ENCODE data around the gene DPEP2. TPM values are rescaled to one million over a fixed set of nuclear protein-coding genes. Genes with fewer than 3 reads are reported as not detected.
A peak's percentile ranks its signal among the peaks of the same experiment; 100 is the strongest.

The DPEP2 gene
- total and polyA plus RNA-seq, 2 of the 13 experiments (the other 11 are each of a cell fraction or from before 2014, with no cell fraction given), result 0.18 TPM; not detected in 1

- TF ChIP-seq HNRNPH1 (optimal IDR thresholded peaks at IDR 0.05; ENCODE audit: low read depth, low read length), result no peak
- TF ChIP-seq MED8 (CRISPR knock-in tag; IDR thresholded peaks at IDR 0.05; ENCODE audit: insufficient replicate concordance), result no peak
- TF ChIP-seq NR2F2 (IDR thresholded peaks at IDR 0.05; ENCODE audit: borderline replicate concordance, low read depth), result peak; percentile 70; the same call in 1 of the 2 replicates
- TF ChIP-seq ZNF431 (CRISPR knock-in tag; IDR thresholded peaks at IDR 0.05; ENCODE audit: borderline replicate concordance, low read depth), result peak; percentile 85
- peak; percentile 69; the same call in 1 of the 2 replicates for TF ChIP-seq ZNF607 (CRISPR knock-in tag; IDR thresholded peaks at IDR 0.05; ENCODE audit: borderline replicate concordance)
- TF ChIP-seq RFX5 (IDR thresholded peaks at IDR 0.05; ENCODE audit: low read depth, low read length), result peak; percentile 80
- TF ChIP-seq ZNF451 (CRISPR knock-in tag; IDR thresholded peaks at IDR 0.05), result peak; percentile 98
- no peak; the same call in 1 of the 2 replicates for TF ChIP-seq ZFP62 (CRISPR knock-in tag; IDR thresholded peaks at IDR 0.05)
- TF ChIP-seq ZNF720 (CRISPR knock-in tag; IDR thresholded peaks at IDR 0.05), result no peak
- peak; percentile 97 for TF ChIP-seq ATF2 (CRISPR knock-in tag; IDR thresholded peaks at IDR 0.05)
- TF ChIP-seq FOXC1 (CRISPR knock-in tag; IDR thresholded peaks at IDR 0.05; ENCODE audit: borderline replicate concordance), result peak; percentile 97; the same call in 1 of the 2 replicates
- no peak for TF ChIP-seq TRIM22 (IDR thresholded peaks at IDR 0.05)
- peak; percentile 98 for TF ChIP-seq ZNF331 (CRISPR knock-in tag; IDR thresholded peaks at IDR 0.05)
- TF ChIP-seq ZHX1 (CRISPR knock-in tag; IDR thresholded peaks at IDR 0.05; ENCODE audit: low read depth), result peak; percentile 96
- no peak; the same call in 1 of the 2 replicates for TF ChIP-seq SOX5 (CRISPR knock-in tag; IDR thresholded peaks at IDR 0.05; ENCODE audit: borderline replicate concordance)
- TF ChIP-seq ZNF432 (CRISPR knock-in tag; IDR thresholded peaks at IDR 0.05; ENCODE audit: borderline replicate concordance), result no peak; the same call in 1 of the 2 replicates
- TF ChIP-seq TFDP2 (CRISPR knock-in tag; IDR thresholded peaks at IDR 0.05), result peak; percentile 87
- no peak for TF ChIP-seq TCF7L2 (IDR thresholded peaks at IDR 0.05; ENCODE audit: low read depth, low read length)
- no peak for TF ChIP-seq ZUFSP (CRISPR knock-in tag; IDR thresholded peaks at IDR 0.05; ENCODE audit: borderline replicate concordance)
- TF ChIP-seq ZFP1 (CRISPR knock-in tag; IDR thresholded peaks at IDR 0.05), result peak; percentile 22; the same call in 1 of the 2 replicates
- TF ChIP-seq DMAP1 (CRISPR knock-in tag; IDR thresholded peaks at IDR 0.05), result peak; percentile 99
These were observed 23.6 kb upstream of the DPEP2 start, which contains the start of the genes DDX28 and DUS2 (continued) for GRCh38 chr16:68022728-68023537.

Measured in HepG2 (cell line).